ENCODE measurements around the gene NRCAM.
"Not testable (repeated sequence)": the region's sequence is repeated elsewhere in the genome, so short reads cannot be mapped to it uniquely, and the experiment has no call there.

NRCAM gene

GRCh38 chr7:108455998-108456677 lies at the start of gene NRCAM:
NRCAM (minus strand) TSS chr7:108456436; CDS start chr7:108240064, 216,372 bp downstream.
- peak; percentile 51 for DNase-seq (ENCODE audit: low spot score)

GRCh38 chr7:108504576-108504975 lies 48.3 kb upstream of the NRCAM start:
- not testable (repeated sequence) for DNase-seq (ENCODE audit: low spot score)

GRCh38 chr7:108503112-108504026 lies 47.1 kb upstream of the NRCAM start:
- DNase-seq (ENCODE audit: low spot score): no peak

GRCh38 chr7:108499566-108499965 lies 43.3 kb upstream of the NRCAM start:
- DNase-seq (ENCODE audit: low spot score): no peak

- DNase-seq (ENCODE audit: low spot score): no peak
Observed at GRCh38 chr7:108498481-108498880, 42.2 kb upstream of the NRCAM start.

- DNase-seq (ENCODE audit: low spot score): peak; percentile 60
Observed at GRCh38 chr7:108497082-108497725, 41.0 kb upstream of the NRCAM start.

GRCh38 chr7:108492742-108493141 lies 36.5 kb upstream of the NRCAM start:
- peak; percentile 57 for DNase-seq (ENCODE audit: low spot score)

- no peak for DNase-seq (ENCODE audit: low spot score)
Observed at GRCh38 chr7:108488768-108489538, 32.7 kb upstream of the NRCAM start.

- no peak for DNase-seq (ENCODE audit: low spot score)
Observed at GRCh38 chr7:108487646-108488045, 31.4 kb upstream of the NRCAM start.

GRCh38 chr7:108486291-108486966 lies 30.2 kb upstream of the NRCAM start:
- no peak for DNase-seq (ENCODE audit: low spot score)

GRCh38 chr7:108484137-108484536 lies 27.9 kb upstream of the NRCAM start:
- no peak for DNase-seq (ENCODE audit: low spot score)

- DNase-seq (ENCODE audit: low spot score): no peak
Observed at GRCh38 chr7:108480311-108480710, 24.1 kb upstream of the NRCAM start.

- no peak for DNase-seq (ENCODE audit: low spot score)
Observed at GRCh38 chr7:108479751-108480150, 23.5 kb upstream of the NRCAM start.

- DNase-seq (ENCODE audit: low spot score): no peak
Observed at GRCh38 chr7:108479118-108479517, 22.9 kb upstream of the NRCAM start.

- DNase-seq (ENCODE audit: low spot score): no peak
Observed at GRCh38 chr7:108468246-108468645, 12.0 kb upstream of the NRCAM start.

- DNase-seq (ENCODE audit: low spot score): no peak
Observed at GRCh38 chr7:108467391-108467790, 11.2 kb upstream of the NRCAM start.

- not testable (repeated sequence) for DNase-seq (ENCODE audit: low spot score)
Observed at GRCh38 chr7:108466322-108466721, 10.1 kb upstream of the NRCAM start.

GRCh38 chr7:108464743-108465142 lies 8.5 kb upstream of the NRCAM start:
- DNase-seq (ENCODE audit: low spot score): no peak

- DNase-seq (ENCODE audit: low spot score): no peak
Observed at GRCh38 chr7:108463613-108464012, 7.4 kb upstream of the NRCAM start.

GRCh38 chr7:108461840-108462239 lies 5.6 kb upstream of the NRCAM start:
- DNase-seq (ENCODE audit: low spot score): no peak

- no peak for DNase-seq (ENCODE audit: low spot score)
Observed at GRCh38 chr7:108460964-108461363, 4.7 kb upstream of the NRCAM start.
